Trophoblast cell (in vitro differentiated cells and primary cell): Measurements from ENCODE around the gene FGGY.

Source experiments
- DNase-seq, 2 donors: peaks; one replicate each; pipeline ENCODE4 v3.0.0-alpha.2; 2016
- H2AFZ ChIP-seq: 2 replicates; pipeline ENCODE4 v1.6.1; 2013; ENCODE audit warnings: low read length, moderate library complexity, mild to moderate bottlenecking; ENCODE audit not compliant: insufficient read depth, poor library complexity
- H2AK5ac ChIP-seq: 2 replicates; pipeline ENCODE4 v1.6.1; 2013; ENCODE audit warnings: mild to moderate bottlenecking, low read length
- H2BK120ac ChIP-seq: 2 replicates; pipeline ENCODE4 v1.6.1; 2013; ENCODE audit warnings: low read length, mild to moderate bottlenecking, moderate library complexity; ENCODE audit not compliant: insufficient read depth, poor library complexity
- H2BK12ac ChIP-seq: 2 replicates; pipeline ENCODE4 v1.6.1; 2013; ENCODE audit warnings: mild to moderate bottlenecking, low read length, moderate library complexity
- H2BK5ac ChIP-seq: 2 replicates; pipeline ENCODE4 v1.6.1; 2013; ENCODE audit warnings: low read length, low read depth, moderate library complexity, mild to moderate bottlenecking; ENCODE audit not compliant: poor library complexity
- H3K14ac ChIP-seq: 2 replicates; pipeline ENCODE4 v1.6.1; 2013; ENCODE audit warnings: mild to moderate bottlenecking, low read length
- H3K18ac ChIP-seq: 2 replicates; pipeline ENCODE4 v1.6.1; 2013; ENCODE audit warnings: mild to moderate bottlenecking, low read length
- H3K23ac ChIP-seq: 2 replicates; pipeline ENCODE4 v1.6.1; 2013; ENCODE audit warnings: low read length
- H3K27ac ChIP-seq: 2 replicates; pipeline ENCODE4 v1.5.1; 2013; ENCODE audit warnings: low read depth, mild to moderate bottlenecking, inconsistent platforms, low read length, moderate library complexity
- H3K27me3 ChIP-seq: 2 replicates; pipeline ENCODE4 v1.6.1; 2013; ENCODE audit warnings: inconsistent platforms, mild to moderate bottlenecking, low read length, moderate library complexity; ENCODE audit not compliant: insufficient read depth
- H3K36me3 ChIP-seq, 2 experiments: 1 replicate in 1 of 2; 2 replicates in 1 of 2; pipeline ENCODE4 v1.6.1; 2013; ENCODE audit warnings: low read length in 2 of 2, mild to moderate bottlenecking in 2 of 2, moderate library complexity in 1 of 2; ENCODE audit not compliant: insufficient read depth in 2 of 2, control insufficient read depth in 1 of 2
- H3K4ac ChIP-seq: 2 replicates; pipeline ENCODE4 v1.6.1; 2013; ENCODE audit warnings: low read depth, mild to moderate bottlenecking, low read length, moderate library complexity
- H3K4me1 ChIP-seq, 2 experiments: 1 replicate in 1 of 2; 2 replicates in 1 of 2; pipeline ENCODE4 v1.6.1; 2013; ENCODE audit warnings: low read length in 2 of 2, mild to moderate bottlenecking in 2 of 2, moderate library complexity in 1 of 2; ENCODE audit not compliant: insufficient read depth in 2 of 2, control insufficient read depth in 1 of 2
- H3K4me2 ChIP-seq: 2 replicates; pipeline ENCODE4 v1.6.1; 2013; ENCODE audit warnings: inconsistent platforms, mild to moderate bottlenecking, low read length, moderate library complexity
- H3K4me3 ChIP-seq: 2 replicates; pipeline ENCODE4 v1.5.1; 2013; ENCODE audit warnings: mild to moderate bottlenecking, low read depth, low read length, inconsistent platforms
- H3K79me1 ChIP-seq: one replicate; pipeline ENCODE4 v1.6.1; 2013; ENCODE audit warnings: low read length
- H3K79me2 ChIP-seq: 2 replicates; pipeline ENCODE4 v1.6.1; 2013; ENCODE audit warnings: low read length, mild to moderate bottlenecking; ENCODE audit not compliant: control insufficient read depth, insufficient read depth, poor library complexity
- H3K9ac ChIP-seq: 2 replicates; pipeline ENCODE4 v1.6.1; 2013; ENCODE audit warnings: mild to moderate bottlenecking, low read length
- H3K9me3 ChIP-seq: 2 replicates; pipeline ENCODE4 v1.6.1; 2013; ENCODE audit warnings: low read depth, mild to moderate bottlenecking, control low read depth, inconsistent platforms, low read length; ENCODE audit not compliant: insufficient read depth
- H4K12ac ChIP-seq: 2 replicates; pipeline ENCODE4 v1.6.1; 2013; ENCODE audit warnings: low read depth, mild to moderate bottlenecking, low read length, moderate library complexity
- H4K8ac ChIP-seq: 2 replicates; pipeline ENCODE4 v1.6.1; 2013; ENCODE audit warnings: low read depth, mild to moderate bottlenecking, low read length, moderate library complexity
- H4K91ac ChIP-seq: one replicate; pipeline ENCODE4 v1.6.1; 2013; ENCODE audit warnings: low read depth, mild to moderate bottlenecking, low read length, moderate library complexity
- WGBS: extraction: QIAGEN DNeasy Blood & Tissue Kit; methylation state at CpG from one replicate; pipeline ENCODE4 v1.1.7; 2013; ENCODE audit warnings: missing lambda C conversion rate; ENCODE audit not compliant: insufficient read length, insufficient coverage; ENCODE audit errors: extremely low coverage; 5-methylcytosine and 5-hydroxymethylcytosine counted together

Gene FGGY

DNA sequence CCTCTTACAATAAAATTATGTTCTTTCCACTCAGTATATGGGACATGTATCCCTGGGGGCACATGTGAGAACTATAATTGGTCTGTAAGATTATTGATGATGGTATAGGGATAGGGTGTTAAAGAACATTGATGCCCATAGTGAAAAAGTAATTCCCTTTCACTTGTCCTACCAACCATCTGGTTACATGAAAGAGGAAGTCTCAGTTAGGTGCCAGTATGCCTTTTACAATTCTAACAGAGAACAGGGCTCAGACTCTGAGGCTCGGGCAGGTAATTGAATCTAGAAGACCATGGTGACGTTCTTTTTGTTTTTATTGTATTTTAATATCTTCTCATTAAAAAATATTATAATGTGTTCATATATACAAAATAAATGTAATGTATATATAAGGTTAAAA lies 113.6 kb downstream of the FGGY start:
- no CpG with 5 or more reads among the region's 2 CpGs for WGBS
- H3K4me1 ChIP-seq: peaks cover 3 to 8% of the 10 kb centered on the region in 2 experiments
- no peak for DNase-seq

GRCh38 chr1:59411147-59411546 lies 114.3 kb downstream of the FGGY start:
- Histone ChIP-seq H2BK120ac (no peak overlapping the region), H2AFZ (no peak overlapping the region), H4K12ac (no peak overlapping the region), H2AK5ac (no peak overlapping the region), H3K79me2 (no peaks in the 10 kb centered on the region), H2BK5ac (no peak overlapping the region), H3K23ac (no peak overlapping the region), H3K9me3 (no peaks in the 10 kb centered on the region), H3K18ac (no peak overlapping the region), H3K4me3 (no peak overlapping the region), H3K9ac (no peak overlapping the region), H3K27me3 (no peaks in the 10 kb centered on the region), H3K4ac (no peak overlapping the region), H4K8ac (no peak overlapping the region), H4K91ac (no peak overlapping the region), H3K79me1 (peaks cover 13% of the 10 kb centered on the region), H3K27ac (no peak overlapping the region), H3K4me2 (no peak overlapping the region), H3K36me3 (no peaks in the 10 kb centered on the region), H3K4me1 (peaks cover 3 to 8% of the 10 kb centered on the region in 2 experiments), H2BK12ac (no peak overlapping the region), H3K14ac (no peak overlapping the region)
- WGBS: no CpG with 5 or more reads among the region's 3 CpGs
- DNase-seq: no peak

More for the DNA sequence above, 113.6 kb downstream of the FGGY start:
- Histone ChIP-seq H3K9ac (no peak overlapping the region), H2AK5ac (no peak overlapping the region), H2BK12ac (no peak overlapping the region), H3K79me1 (peaks cover 11% of the 10 kb centered on the region), H3K79me2 (no peaks in the 10 kb centered on the region), H3K4me2 (no peak overlapping the region), H2BK120ac (no peak overlapping the region), H3K18ac (no peak overlapping the region), H4K12ac (no peak overlapping the region), H3K36me3 (no peaks in the 10 kb centered on the region), H3K4me3 (no peak overlapping the region), H3K9me3 (no peaks in the 10 kb centered on the region), H3K27me3 (no peaks in the 10 kb centered on the region), H2AFZ (no peak overlapping the region), H2BK5ac (no peak overlapping the region), H4K91ac (no peak overlapping the region), H3K4ac (no peak overlapping the region), H3K23ac (no peak overlapping the region), H4K8ac (no peak overlapping the region), H3K27ac (no peak overlapping the region), H3K14ac (no peak overlapping the region)

- H3K23ac ChIP-seq: no peak overlapping the region
- no peak overlapping the region for H3K4ac ChIP-seq
- H2BK120ac ChIP-seq: no peak overlapping the region
- H3K79me1 ChIP-seq: peaks cover 8% of the 10 kb centered on the region
- H3K9ac ChIP-seq: no peak overlapping the region
- H3K4me2 ChIP-seq: no peak overlapping the region
- H2BK12ac ChIP-seq: no peak overlapping the region
- no peaks in the 10 kb centered on the region for H3K36me3 ChIP-seq
- no peak overlapping the region for H2AFZ ChIP-seq
- H2BK5ac ChIP-seq: no peak overlapping the region
- no peak overlapping the region for H3K27ac ChIP-seq
- H3K4me1 ChIP-seq: peaks cover 2 to 3% of the 10 kb centered on the region in 2 experiments
- no peaks in the 10 kb centered on the region for H3K9me3 ChIP-seq
- H4K12ac ChIP-seq: no peak overlapping the region
- H3K14ac ChIP-seq: no peak overlapping the region
- no peak overlapping the region for H3K18ac ChIP-seq
- no peak overlapping the region for H4K91ac ChIP-seq
- H3K4me3 ChIP-seq: no peak overlapping the region
- H4K8ac ChIP-seq: no peak overlapping the region
- H2AK5ac ChIP-seq: no peak overlapping the region
- DNase-seq: no peak
- H3K79me2 ChIP-seq: no peaks in the 10 kb centered on the region
- H3K27me3 ChIP-seq: no peaks in the 10 kb centered on the region
- WGBS: no CpG with 5 or more reads among the region's 2 CpGs
Measured at GRCh38 chr1:59412718-59413326, 115.9 kb downstream of the FGGY start.

DNA sequence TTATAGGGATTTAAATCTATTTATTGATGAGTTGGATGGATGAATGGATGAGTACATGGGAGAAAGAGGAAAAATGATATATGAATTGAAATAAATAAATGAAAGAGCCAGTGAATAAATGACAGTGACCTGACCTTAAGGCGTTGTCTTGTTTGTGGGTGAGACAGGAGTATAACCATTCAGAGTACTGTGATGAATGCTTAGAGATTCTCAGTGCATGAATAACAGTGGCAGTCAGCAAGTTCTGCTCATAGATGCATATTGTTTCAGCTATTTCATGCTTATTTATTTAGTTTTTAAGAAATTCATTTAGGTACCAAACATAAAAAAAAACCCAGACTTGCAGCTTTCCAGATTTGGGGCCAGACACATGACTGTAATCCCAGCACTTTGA lies 116.4 kb downstream of the FGGY start:
- Histone ChIP-seq H3K18ac (no peak overlapping the region), H2BK12ac (no peak overlapping the region), H2BK120ac (no peak overlapping the region), H3K4me1 (peaks cover 2 to 3% of the 10 kb centered on the region in 2 experiments), H3K27me3 (no peaks in the 10 kb centered on the region), H2AK5ac (no peak overlapping the region), H3K14ac (no peak overlapping the region), H3K4ac (no peak overlapping the region), H3K36me3 (no peaks in the 10 kb centered on the region), H2AFZ (no peak overlapping the region), H4K91ac (no peak overlapping the region), H2BK5ac (no peak overlapping the region), H3K4me2 (no peak overlapping the region), H3K79me2 (no peaks in the 10 kb centered on the region), H3K23ac (no peak overlapping the region), H3K79me1 (peaks cover 8% of the 10 kb centered on the region), H3K4me3 (no peak overlapping the region), H3K9ac (no peak overlapping the region), H3K9me3 (no peaks in the 10 kb centered on the region), H4K8ac (no peak overlapping the region), H3K27ac (no peak overlapping the region), H4K12ac (no peak overlapping the region)
- no CpG with 5 or more reads among the region's 1 CpG for WGBS
- DNase-seq: no peak
